GM23338 (cell line): ENCODE measurements around the gene KCNJ18.
"Not testable (repeated sequence)": the region's sequence is repeated elsewhere in the genome, so short reads cannot be mapped to it uniquely, and the experiment has no call there.

Source experiments
- CREB1 ChIP-seq: fragments of 250-450 bp; sonication (Bioruptor Pico); IDR thresholded peaks from 2 replicates; pipeline ENCODE4 v1.5.0; 2020; ENCODE audit warnings: low read depth, mild to moderate bottlenecking, moderate library complexity
- EZH2 ChIP-seq: fragments of 200-600 bp; sonication (generic); IDR thresholded peaks from one replicate; pipeline ENCODE4 v1.8.0; 2017; ENCODE audit warnings: antibody characterized with exemption, mild to moderate bottlenecking, low read depth; ENCODE audit not compliant: unreplicated experiment
- EZH2phosphoT487 ChIP-seq: fragments of 200-600 bp; sonication (generic); IDR thresholded peaks from one replicate; pipeline ENCODE4 v1.8.1; 2018; ENCODE audit warnings: antibody characterized with exemption; ENCODE audit not compliant: unreplicated experiment
- POLR2AphosphoS5 ChIP-seq: IDR thresholded peaks from 2 replicates; pipeline ENCODE4 v1.6.1; 2016; ENCODE audit warnings: antibody characterized with exemption, low read depth
- TF ChIP-seq, protein P1 (sequence below), 2 experiments: fragments of 200-600 bp in 1 of 2; sonication (generic) in 1 of 2; conservative IDR thresholded peaks; 2 replicates each; pipeline versions ENCODE4 v1.5.1 to v1.6.1; 2016 to 2017; ENCODE audit warnings: antibody characterized with exemption in 2 of 2, low read depth in 2 of 2, mild to moderate bottlenecking in 2 of 2, moderate library complexity in 1 of 2
- TF ChIP-seq, protein P2 (sequence below): IDR thresholded peaks from one replicate; pipeline ENCODE4 v1.6.1; 2018; ENCODE audit warnings: antibody characterized with exemption; ENCODE audit not compliant: unreplicated experiment

DNA sequence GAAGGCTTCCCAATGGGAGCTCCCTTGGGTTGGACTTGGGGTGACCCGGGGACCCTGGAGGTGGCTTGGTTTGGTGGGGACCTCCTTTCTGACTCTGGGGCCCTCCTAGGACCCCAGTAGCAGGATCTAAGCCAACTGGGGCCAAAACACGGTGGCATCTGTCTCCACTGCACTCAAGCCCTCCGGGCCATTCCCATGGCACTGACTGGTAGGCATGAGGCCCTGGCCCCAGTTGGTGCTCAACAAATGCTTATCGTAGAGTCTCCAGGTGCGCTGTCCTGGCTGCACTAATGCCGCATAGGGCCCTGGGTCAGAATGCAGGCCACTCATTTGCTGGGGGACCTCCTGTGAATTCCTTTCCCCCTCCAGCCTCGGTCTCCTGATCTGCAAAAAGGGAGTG lies 14.2 kb downstream of the KCNJ18 start:
- TF ChIP-seq, protein P1, sequence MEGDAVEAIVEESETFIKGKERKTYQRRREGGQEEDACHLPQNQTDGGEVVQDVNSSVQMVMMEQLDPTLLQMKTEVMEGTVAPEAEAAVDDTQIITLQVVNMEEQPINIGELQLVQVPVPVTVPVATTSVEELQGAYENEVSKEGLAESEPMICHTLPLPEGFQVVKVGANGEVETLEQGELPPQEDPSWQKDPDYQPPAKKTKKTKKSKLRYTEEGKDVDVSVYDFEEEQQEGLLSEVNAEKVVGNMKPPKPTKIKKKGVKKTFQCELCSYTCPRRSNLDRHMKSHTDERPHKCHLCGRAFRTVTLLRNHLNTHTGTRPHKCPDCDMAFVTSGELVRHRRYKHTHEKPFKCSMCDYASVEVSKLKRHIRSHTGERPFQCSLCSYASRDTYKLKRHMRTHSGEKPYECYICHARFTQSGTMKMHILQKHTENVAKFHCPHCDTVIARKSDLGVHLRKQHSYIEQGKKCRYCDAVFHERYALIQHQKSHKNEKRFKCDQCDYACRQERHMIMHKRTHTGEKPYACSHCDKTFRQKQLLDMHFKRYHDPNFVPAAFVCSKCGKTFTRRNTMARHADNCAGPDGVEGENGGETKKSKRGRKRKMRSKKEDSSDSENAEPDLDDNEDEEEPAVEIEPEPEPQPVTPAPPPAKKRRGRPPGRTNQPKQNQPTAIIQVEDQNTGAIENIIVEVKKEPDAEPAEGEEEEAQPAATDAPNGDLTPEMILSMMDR (conservative IDR thresholded peaks at IDR 0.05; ENCODE audit: low read depth in 2 of 2): not testable (repeated sequence)
- TF ChIP-seq POLR2AphosphoS5; EZH2; EZH2phosphoT487; CREB1 (CRISPR knock-in tag): not testable (repeated sequence)
- TF ChIP-seq, protein P2, sequence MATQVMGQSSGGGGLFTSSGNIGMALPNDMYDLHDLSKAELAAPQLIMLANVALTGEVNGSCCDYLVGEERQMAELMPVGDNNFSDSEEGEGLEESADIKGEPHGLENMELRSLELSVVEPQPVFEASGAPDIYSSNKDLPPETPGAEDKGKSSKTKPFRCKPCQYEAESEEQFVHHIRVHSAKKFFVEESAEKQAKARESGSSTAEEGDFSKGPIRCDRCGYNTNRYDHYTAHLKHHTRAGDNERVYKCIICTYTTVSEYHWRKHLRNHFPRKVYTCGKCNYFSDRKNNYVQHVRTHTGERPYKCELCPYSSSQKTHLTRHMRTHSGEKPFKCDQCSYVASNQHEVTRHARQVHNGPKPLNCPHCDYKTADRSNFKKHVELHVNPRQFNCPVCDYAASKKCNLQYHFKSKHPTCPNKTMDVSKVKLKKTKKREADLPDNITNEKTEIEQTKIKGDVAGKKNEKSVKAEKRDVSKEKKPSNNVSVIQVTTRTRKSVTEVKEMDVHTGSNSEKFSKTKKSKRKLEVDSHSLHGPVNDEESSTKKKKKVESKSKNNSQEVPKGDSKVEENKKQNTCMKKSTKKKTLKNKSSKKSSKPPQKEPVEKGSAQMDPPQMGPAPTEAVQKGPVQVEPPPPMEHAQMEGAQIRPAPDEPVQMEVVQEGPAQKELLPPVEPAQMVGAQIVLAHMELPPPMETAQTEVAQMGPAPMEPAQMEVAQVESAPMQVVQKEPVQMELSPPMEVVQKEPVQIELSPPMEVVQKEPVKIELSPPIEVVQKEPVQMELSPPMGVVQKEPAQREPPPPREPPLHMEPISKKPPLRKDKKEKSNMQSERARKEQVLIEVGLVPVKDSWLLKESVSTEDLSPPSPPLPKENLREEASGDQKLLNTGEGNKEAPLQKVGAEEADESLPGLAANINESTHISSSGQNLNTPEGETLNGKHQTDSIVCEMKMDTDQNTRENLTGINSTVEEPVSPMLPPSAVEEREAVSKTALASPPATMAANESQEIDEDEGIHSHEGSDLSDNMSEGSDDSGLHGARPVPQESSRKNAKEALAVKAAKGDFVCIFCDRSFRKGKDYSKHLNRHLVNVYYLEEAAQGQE: not testable (repeated sequence)
